GM12878 (cell line): ENCODE data around the gene LDLRAD4.

Experiments used
- KAT2A ChIP-seq: conservative IDR thresholded peaks from 2 replicates; pipeline ENCODE4 v1.6.1; 2011; ENCODE audit warnings: low read depth, low read length; ENCODE audit not compliant: control insufficient read depth
- POLR2A ChIP-seq: IDR thresholded peaks from 2 replicates; pipeline ENCODE4 v1.6.1; 2011; ENCODE audit warnings: low read depth, mild to moderate bottlenecking, low read length
- TCF12 ChIP-seq: IDR thresholded peaks from 2 replicates; pipeline ENCODE4 v1.6.1; 2011; ENCODE audit warnings: low read depth, mild to moderate bottlenecking, low read length
- TF ChIP-seq, protein P1 (sequence below), 3 experiments: IDR thresholded peaks in 2 of 3; conservative IDR thresholded peaks in 1 of 3; 2 replicates each; pipeline ENCODE4 v1.5.1; 2011; ENCODE audit warnings: low read depth in 3 of 3, low read length in 3 of 3, mild to moderate bottlenecking in 3 of 3, control low read depth in 2 of 3, moderate library complexity in 2 of 3, inconsistent platforms in 1 of 3, mixed read lengths in 1 of 3; ENCODE audit not compliant: control insufficient read depth in 2 of 3, insufficient read depth in 1 of 3; ENCODE audit errors: extremely low read depth in 1 of 3

- TF ChIP-seq POLR2A, result no peak
- TF ChIP-seq KAT2A, result no peak
- no peak for TF ChIP-seq TCF12
- TF ChIP-seq, protein P1, sequence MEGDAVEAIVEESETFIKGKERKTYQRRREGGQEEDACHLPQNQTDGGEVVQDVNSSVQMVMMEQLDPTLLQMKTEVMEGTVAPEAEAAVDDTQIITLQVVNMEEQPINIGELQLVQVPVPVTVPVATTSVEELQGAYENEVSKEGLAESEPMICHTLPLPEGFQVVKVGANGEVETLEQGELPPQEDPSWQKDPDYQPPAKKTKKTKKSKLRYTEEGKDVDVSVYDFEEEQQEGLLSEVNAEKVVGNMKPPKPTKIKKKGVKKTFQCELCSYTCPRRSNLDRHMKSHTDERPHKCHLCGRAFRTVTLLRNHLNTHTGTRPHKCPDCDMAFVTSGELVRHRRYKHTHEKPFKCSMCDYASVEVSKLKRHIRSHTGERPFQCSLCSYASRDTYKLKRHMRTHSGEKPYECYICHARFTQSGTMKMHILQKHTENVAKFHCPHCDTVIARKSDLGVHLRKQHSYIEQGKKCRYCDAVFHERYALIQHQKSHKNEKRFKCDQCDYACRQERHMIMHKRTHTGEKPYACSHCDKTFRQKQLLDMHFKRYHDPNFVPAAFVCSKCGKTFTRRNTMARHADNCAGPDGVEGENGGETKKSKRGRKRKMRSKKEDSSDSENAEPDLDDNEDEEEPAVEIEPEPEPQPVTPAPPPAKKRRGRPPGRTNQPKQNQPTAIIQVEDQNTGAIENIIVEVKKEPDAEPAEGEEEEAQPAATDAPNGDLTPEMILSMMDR (IDR thresholded peaks at IDR 0.05 in 2 of 3, conservative IDR thresholded peaks at IDR 0.05 in 1 of 3; ENCODE audit: control insufficient read depth in 2 of 3, extremely low read depth in 1 of 3, insufficient read depth in 1 of 3, low read depth in 3 of 3, low read length in 3 of 3), result no peak
Measured at GRCh38 chr18:13218997-13219396, 437 bp downstream of the LDLRAD4 start.
